Activated naive CD4-positive, alpha-beta T cell treated with anti-CD3 and anti-CD28 coated beads for 36 hours (primary cell): ENCODE results near the gene NGFR. TPM values are rescaled to one million over a fixed set of nuclear protein-coding genes. Genes with fewer than 3 reads are reported as not detected.
"Not testable (repeated sequence)": the region's sequence is repeated elsewhere in the genome, so short reads cannot be mapped to it uniquely, and the experiment has no call there.

Experiments used
- CTCF ChIA-PET: fragments of 350-600 bp; sonication (Branson Sonifier 250); formaldehyde crosslinking; loops from one replicate; lab custom pipeline; 2021; ENCODE audit warnings: antibody characterized with exemption; lab: Charles Lee
- DNase-seq: peaks from one replicate; pipeline ENCODE4 v3.0.0-alpha.2; 2020
- H3K27ac Mint-ChIP-seq: one replicate; pipeline ENCODE4 v1.8.0; 2021; ENCODE audit warnings: mild to moderate bottlenecking, mixed read lengths
- H3K27me3 Mint-ChIP-seq: one replicate; pipeline ENCODE4 v1.8.0; 2021; ENCODE audit warnings: low read depth, mixed read lengths
- H3K36me3 Mint-ChIP-seq: one replicate; pipeline ENCODE4 v1.8.0; 2021; ENCODE audit warnings: low read depth, mixed read lengths
- H3K4me1 Mint-ChIP-seq: one replicate; pipeline ENCODE4 v1.8.0; 2021; ENCODE audit warnings: low read depth, mixed read lengths
- H3K4me3 Mint-ChIP-seq: one replicate; pipeline ENCODE4 v1.8.0; 2021; ENCODE audit warnings: mild to moderate bottlenecking, moderate library complexity, mixed read lengths
- H3K9me3 Mint-ChIP-seq: one replicate; pipeline ENCODE4 v1.8.0; 2021; ENCODE audit warnings: mixed read lengths
- intact Hi-C: fragments of 100-400 bp; cut with micrococcal nuclease; formaldehyde crosslinking; loops from one replicate; pipeline ENCODE4 v1.15.1; 2023
- total RNA-seq, 2 experiments: library from RNA; stranded (reverse); gene quantifications; one replicate each; pipeline ENCODE4 v1.2.3, GENCODE V29; 2021

The NGFR gene
- total RNA-seq, 2 experiments from 2014 or later, result 0.12 TPM

DNA sequence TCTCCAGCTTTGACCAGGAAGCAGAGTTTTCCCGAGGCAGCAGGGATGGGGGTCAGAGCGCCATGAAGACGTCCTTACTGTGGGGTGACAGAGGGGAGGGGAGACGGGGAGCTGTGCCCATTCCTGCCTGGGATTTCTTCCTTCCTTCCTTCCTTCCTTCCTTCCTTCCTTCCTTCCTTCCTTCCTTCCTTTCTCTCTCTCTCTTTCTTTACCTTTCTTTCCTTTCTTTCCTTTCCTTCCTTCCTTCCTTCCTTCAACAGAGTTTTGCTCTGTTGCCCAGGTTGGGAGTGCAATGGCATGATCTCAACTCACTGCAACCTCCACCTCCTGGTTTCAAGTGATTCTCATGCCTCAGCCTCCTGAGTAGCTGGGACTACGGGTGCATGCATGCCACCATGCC, 7.6 kb downstream of the NGFR start:
- H3K27ac Mint-ChIP-seq, intact Hi-C loops, H3K4me1 Mint-ChIP-seq, H3K36me3 Mint-ChIP-seq, DNase-seq, H3K4me3 Mint-ChIP-seq, H3K9me3 Mint-ChIP-seq: not testable (repeated sequence)
- CTCF ChIA-PET, result interaction anchor here (2.3 kb wide), 1 partner anchor 53 kb away, joined by 9 read pairs; no protein-coding TSS in a partner anchor
- H3K27me3 Mint-ChIP-seq, result peaks cover 79% of the 10 kb centered on the region

GRCh38 chr17:49504369-49504768, 9.3 kb downstream of the NGFR start:
- no peak for DNase-seq
- H3K27me3 Mint-ChIP-seq, result peaks cover 71% of the 10 kb centered on the region
- no peak overlapping the region for H3K4me3 Mint-ChIP-seq
- CTCF ChIA-PET, result interaction anchor here (1.4 kb wide), 1 partner anchor 10 kb away, joined by 3 read pairs; no protein-coding TSS in a partner anchor
- intact Hi-C loops, result no loop called here
- H3K36me3 Mint-ChIP-seq, result no peaks in the 10 kb centered on the region
- no peaks in the 10 kb centered on the region for H3K4me1 Mint-ChIP-seq
- no peaks in the 10 kb centered on the region for H3K9me3 Mint-ChIP-seq
- H3K27ac Mint-ChIP-seq, result no peak overlapping the region

DNA sequence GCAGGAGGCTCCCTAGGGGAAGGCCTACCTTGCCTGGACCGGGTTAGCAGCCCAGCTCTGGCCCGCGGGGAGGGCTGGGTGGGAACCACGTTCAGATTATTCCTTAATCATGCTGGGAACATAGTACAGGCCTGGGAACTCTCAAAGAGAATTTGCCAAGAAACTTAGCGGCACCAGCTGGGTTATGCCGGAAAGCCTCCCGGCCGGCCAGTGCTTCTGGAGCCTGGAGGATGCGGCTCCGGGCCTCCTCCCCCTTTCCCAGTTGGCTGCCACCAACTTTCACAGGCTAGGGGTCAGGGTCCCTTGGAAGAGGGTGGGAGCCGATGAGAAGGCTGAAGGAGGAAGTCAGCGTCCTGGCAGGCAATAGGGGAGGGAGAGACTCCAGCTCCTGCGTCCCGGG, 10.8 kb downstream of the NGFR start:
- no peak overlapping the region for H3K4me3 Mint-ChIP-seq
- no peak overlapping the region for H3K27ac Mint-ChIP-seq
- H3K4me1 Mint-ChIP-seq, result no peaks in the 10 kb centered on the region
- H3K27me3 Mint-ChIP-seq, result peaks cover 60% of the 10 kb centered on the region
- no peaks in the 10 kb centered on the region for H3K36me3 Mint-ChIP-seq
- CTCF ChIA-PET, result interaction anchor here (0.9 to 1.4 kb wide), 2 partner anchors 9 to 50 kb away, joined by 3 read pairs; no protein-coding TSS in a partner anchor
- DNase-seq, result no peak
- intact Hi-C loops, result no loop called here
- no peaks in the 10 kb centered on the region for H3K9me3 Mint-ChIP-seq

- intact Hi-C loops, result no loop called here
Measured at GRCh38 chr17:49506282-49506681, 11.2 kb downstream of the NGFR start.

DNA sequence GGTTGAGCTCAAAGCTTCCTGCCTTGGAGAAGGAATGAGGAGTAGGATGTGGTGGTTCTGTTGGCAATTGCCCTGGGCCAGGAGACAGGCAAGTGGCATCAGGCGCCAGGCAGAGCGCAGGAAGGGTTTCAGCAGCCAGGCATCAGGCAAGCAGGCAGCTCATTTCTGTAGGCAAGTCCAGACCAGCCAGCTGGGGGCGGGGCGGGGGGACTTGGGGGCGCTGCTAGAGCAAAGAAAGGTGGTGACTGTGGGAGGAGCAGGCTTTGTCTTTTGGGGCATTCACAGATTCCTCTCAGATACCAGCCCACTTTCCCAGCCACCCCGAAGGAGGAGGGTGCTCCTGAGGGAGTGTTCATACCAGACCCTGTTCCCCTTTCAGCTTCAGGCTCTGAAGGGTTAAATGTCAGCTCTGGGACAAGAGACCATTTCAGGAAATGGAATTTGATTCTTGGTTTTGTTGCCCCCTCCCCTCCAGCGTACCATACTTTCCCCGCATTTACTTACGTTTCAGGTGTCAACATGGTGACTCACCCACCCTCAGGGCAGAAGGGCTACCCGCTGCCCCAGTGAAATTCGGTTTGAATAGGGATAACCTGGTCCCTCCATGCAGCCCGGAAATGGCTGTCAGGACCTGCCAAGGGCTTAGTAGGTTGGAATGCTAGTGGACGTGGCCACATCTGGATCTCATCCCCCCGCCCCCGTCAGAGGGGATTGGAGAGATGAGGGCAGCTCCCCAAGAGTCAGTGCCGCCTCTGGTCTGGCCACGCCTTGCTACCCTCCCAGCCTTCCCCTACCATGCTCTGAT, 13.2 kb downstream of the NGFR start:
- H3K4me3 Mint-ChIP-seq, result no peak overlapping the region
- CTCF ChIA-PET, result interaction anchor here (0.9 to 1.4 kb wide), 2 partner anchors 17 to 49 kb away, joined by 3 to 7 read pairs; no protein-coding TSS in a partner anchor
- no peak for DNase-seq
- peaks cover 41% of the 10 kb centered on the region for H3K27me3 Mint-ChIP-seq
- no peaks in the 10 kb centered on the region for H3K4me1 Mint-ChIP-seq
- no peaks in the 10 kb centered on the region for H3K36me3 Mint-ChIP-seq
- no peaks in the 10 kb centered on the region for H3K9me3 Mint-ChIP-seq
- H3K27ac Mint-ChIP-seq, result no peak overlapping the region
- intact Hi-C loops, result no loop called here

More at GRCh38 chr17:49506282-49506681, 11.2 kb downstream of the NGFR start:
- CTCF ChIA-PET, result interaction anchor here (0.5 to 1.4 kb wide), 2 partner anchors 17 to 50 kb away, joined by 3 read pairs; no protein-coding TSS in a partner anchor
- Mint-ChIP-seq H3K27me3 (peaks cover 57% of the 10 kb centered on the region), H3K36me3 (no peaks in the 10 kb centered on the region), H3K4me3 (no peak overlapping the region), H3K4me1 (no peaks in the 10 kb centered on the region), H3K27ac (no peak overlapping the region), H3K9me3 (no peaks in the 10 kb centered on the region)
- DNase-seq, result no peak

DNA sequence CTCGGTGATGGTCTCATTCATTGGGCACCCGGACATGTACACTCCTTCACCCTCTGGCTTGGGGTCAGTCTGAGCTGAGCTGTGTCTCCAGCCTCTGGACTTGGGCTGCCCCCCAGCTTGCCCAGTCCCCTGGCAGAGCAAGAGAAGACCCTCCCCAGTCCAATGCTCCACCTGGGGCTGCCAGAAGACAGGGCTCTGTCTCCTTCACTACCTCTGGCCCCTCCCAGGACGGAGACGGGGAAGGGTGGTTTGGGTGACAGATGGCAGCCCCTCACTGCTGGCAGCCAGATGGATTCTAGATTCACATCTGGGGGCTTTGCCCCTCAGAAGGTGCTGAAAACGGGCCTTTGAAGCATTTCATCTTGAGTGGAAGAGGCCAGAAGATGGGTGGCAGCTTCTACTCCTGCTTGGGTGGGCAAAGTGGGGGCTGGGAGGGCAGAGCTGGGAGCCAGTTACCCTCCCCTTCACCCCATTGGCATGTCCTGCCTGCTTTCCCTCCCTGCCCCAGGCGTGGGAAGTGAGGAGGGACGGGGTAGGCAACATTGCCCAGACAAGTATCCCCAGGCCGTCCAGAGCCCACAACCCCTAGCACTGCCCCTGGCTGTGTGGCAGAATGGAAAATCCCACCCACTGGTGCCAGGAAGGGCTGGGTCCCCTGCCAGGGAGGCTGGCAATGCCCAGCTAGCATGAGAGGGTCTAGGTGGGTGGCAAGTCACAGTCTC, 13.9 kb downstream of the NGFR start:
- Mint-ChIP-seq H3K9me3 (no peaks in the 10 kb centered on the region), H3K36me3 (no peaks in the 10 kb centered on the region), H3K27ac (no peak overlapping the region), H3K4me1 (no peaks in the 10 kb centered on the region), H3K4me3 (no peak overlapping the region), H3K27me3 (peaks cover 34% of the 10 kb centered on the region)
- CTCF ChIA-PET, result no interaction called here
- no peak for DNase-seq
- intact Hi-C loops, result no loop called here

DNA sequence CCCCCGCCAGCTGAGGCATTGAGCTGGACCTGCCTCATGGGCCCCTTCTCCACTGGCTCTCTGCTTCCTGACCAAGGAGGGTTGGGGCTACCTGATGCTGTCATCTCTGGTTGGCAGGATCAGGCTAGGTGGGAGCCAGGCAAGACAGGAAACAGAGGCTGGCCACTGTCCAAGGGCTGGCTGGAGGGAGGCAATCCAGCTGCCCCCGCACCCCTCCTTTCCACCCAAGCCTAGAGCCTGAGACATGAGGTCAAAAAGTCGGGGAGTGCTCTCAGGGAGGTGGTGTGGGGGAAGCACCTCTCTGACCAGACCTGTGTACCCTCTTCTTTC, 14.5 kb downstream of the NGFR start:
- Mint-ChIP-seq H3K27me3 (peaks cover 30% of the 10 kb centered on the region), H3K36me3 (no peaks in the 10 kb centered on the region), H3K27ac (no peak overlapping the region), H3K4me3 (no peak overlapping the region), H3K4me1 (no peaks in the 10 kb centered on the region), H3K9me3 (no peaks in the 10 kb centered on the region)
- intact Hi-C loops, result no loop called here
- no peak for DNase-seq
- CTCF ChIA-PET, result interaction anchor here (0.6 kb wide), 1 partner anchor 26 kb away, joined by 4 read pairs; no protein-coding TSS in a partner anchor

DNA sequence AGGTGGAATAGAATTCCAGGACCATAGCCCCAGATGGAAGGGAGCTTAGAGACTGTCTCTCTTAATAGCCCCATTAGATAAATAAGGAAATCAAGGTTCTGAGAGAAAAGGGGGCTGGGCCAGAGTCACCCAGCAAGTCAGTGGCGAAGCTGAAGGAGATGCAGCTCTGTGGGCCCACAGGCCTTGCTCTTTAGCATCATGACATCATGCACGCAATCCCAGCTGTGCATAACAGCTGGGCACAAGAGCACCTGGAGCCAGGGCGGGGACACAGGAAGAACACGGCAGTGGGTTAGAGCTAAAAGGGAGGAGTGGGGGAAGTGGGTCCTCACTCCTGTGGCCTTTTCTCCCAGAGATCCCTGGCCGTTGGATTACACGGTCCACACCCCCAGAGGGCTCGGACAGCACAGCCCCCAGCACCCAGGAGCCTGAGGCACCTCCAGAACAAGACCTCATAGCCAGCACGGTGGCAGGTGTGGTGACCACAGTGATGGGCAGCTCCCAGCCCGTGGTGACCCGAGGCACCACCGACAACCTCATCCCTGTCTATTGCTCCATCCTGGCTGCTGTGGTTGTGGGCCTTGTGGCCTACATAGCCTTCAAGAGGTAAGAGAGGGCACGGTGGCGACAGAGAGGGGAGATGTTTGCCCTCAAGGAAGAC, 15.1 kb downstream of the NGFR start:
- no peaks in the 10 kb centered on the region for H3K36me3 Mint-ChIP-seq
- CTCF ChIA-PET, result interaction anchor here (0.6 to 1.3 kb wide), 2 partner anchors 25 to 47 kb away, joined by 3 to 4 read pairs; no protein-coding TSS in a partner anchor
- peaks cover 26% of the 10 kb centered on the region for H3K27me3 Mint-ChIP-seq
- H3K27ac Mint-ChIP-seq, result no peak overlapping the region
- no peak overlapping the region for H3K4me3 Mint-ChIP-seq
- H3K9me3 Mint-ChIP-seq, result no peaks in the 10 kb centered on the region
- no peaks in the 10 kb centered on the region for H3K4me1 Mint-ChIP-seq
- intact Hi-C loops, result no loop called here
- DNase-seq, result no peak

DNA sequence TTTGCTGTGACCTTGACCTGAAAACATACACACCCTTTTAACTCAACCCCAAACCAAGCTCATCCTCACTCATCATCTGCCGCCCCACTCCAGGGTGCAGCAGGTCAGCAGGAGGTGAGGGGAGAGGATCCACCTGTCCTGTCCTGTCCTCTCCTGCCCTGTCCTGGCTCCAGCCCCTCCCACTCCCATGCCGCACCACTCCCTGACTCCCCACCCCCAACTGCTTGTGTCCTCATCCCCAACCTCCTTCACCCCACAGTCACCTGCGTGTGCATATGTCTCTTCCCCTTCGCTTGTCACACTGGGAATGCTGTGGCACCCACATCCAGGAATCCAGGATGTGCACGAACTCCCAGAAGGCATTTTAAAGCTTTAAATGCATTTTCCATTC, 15.6 kb downstream of the NGFR start:
- Mint-ChIP-seq H3K9me3 (no peaks in the 10 kb centered on the region), H3K4me1 (no peaks in the 10 kb centered on the region), H3K27me3 (peaks cover 21% of the 10 kb centered on the region), H3K4me3 (no peak overlapping the region), H3K27ac (no peak overlapping the region), H3K36me3 (no peaks in the 10 kb centered on the region)
- CTCF ChIA-PET, result interaction anchor here (1.3 kb wide), 1 partner anchor 46 kb away, joined by 3 read pairs; no protein-coding TSS in a partner anchor
- intact Hi-C loops, result no loop called here
- no peak for DNase-seq

- no peak overlapping the region for H3K27ac Mint-ChIP-seq
- H3K4me3 Mint-ChIP-seq, result no peak overlapping the region
- H3K4me1 Mint-ChIP-seq, result no peaks in the 10 kb centered on the region
- no peaks in the 10 kb centered on the region for H3K36me3 Mint-ChIP-seq
- H3K9me3 Mint-ChIP-seq, result no peaks in the 10 kb centered on the region
- peaks cover 17% of the 10 kb centered on the region for H3K27me3 Mint-ChIP-seq
- no peak for DNase-seq
- intact Hi-C loops, result no loop called here
- CTCF ChIA-PET, result interaction anchor here (0.5 to 0.7 kb wide), 3 partner anchors 15 to 348 kb away, joined by 3 read pairs; no protein-coding TSS in a partner anchor
Measured at GRCh38 chr17:49511810-49512209, 16.7 kb downstream of the NGFR start.

- intact Hi-C loops, result no loop called here
- Mint-ChIP-seq H3K27ac (no peak overlapping the region), H3K36me3 (no peaks in the 10 kb centered on the region), H3K9me3 (no peaks in the 10 kb centered on the region), H3K27me3 (peaks cover 12% of the 10 kb centered on the region), H3K4me1 (no peaks in the 10 kb centered on the region), H3K4me3 (no peak overlapping the region)
- no peak for DNase-seq
- CTCF ChIA-PET, result interaction anchor here (0.5 to 0.7 kb wide), 2 partner anchors 16 to 43 kb away, joined by 3 read pairs; no protein-coding TSS in a partner anchor
Measured at GRCh38 chr17:49512296-49513043, 17.4 kb downstream of the NGFR start.
